AG09309 (cell line): ENCODE measurements around the gene FCMR.

Experiments
- DNase-seq: peaks from one replicate; pipeline ENCODE4 v3.0.0-alpha.2; 2010; ENCODE audit warnings: low read depth
- H3K4me3 ChIP-seq: 2 replicates; pipeline ENCODE4 v1.5.1; 2011; ENCODE audit warnings: mild to moderate bottlenecking, low read depth, low read length, moderate library complexity; ENCODE audit not compliant: control insufficient read depth
- TF ChIP-seq, protein P1 (sequence below): IDR thresholded peaks from 2 replicates; pipeline ENCODE4 v1.5.1; 2011; ENCODE audit warnings: mild to moderate bottlenecking, low read depth, low read length, inconsistent platforms; ENCODE audit not compliant: insufficient read depth, control insufficient read depth; ENCODE audit errors: missing control alignments

The FCMR gene

GRCh38 chr1:206935491-206936067 lies 13.8 kb upstream of the FCMR start:
- no peak for DNase-seq
- TF ChIP-seq, protein P1, sequence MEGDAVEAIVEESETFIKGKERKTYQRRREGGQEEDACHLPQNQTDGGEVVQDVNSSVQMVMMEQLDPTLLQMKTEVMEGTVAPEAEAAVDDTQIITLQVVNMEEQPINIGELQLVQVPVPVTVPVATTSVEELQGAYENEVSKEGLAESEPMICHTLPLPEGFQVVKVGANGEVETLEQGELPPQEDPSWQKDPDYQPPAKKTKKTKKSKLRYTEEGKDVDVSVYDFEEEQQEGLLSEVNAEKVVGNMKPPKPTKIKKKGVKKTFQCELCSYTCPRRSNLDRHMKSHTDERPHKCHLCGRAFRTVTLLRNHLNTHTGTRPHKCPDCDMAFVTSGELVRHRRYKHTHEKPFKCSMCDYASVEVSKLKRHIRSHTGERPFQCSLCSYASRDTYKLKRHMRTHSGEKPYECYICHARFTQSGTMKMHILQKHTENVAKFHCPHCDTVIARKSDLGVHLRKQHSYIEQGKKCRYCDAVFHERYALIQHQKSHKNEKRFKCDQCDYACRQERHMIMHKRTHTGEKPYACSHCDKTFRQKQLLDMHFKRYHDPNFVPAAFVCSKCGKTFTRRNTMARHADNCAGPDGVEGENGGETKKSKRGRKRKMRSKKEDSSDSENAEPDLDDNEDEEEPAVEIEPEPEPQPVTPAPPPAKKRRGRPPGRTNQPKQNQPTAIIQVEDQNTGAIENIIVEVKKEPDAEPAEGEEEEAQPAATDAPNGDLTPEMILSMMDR, result peak; percentile 36
- H3K4me3 ChIP-seq, result no peak overlapping the region

DNA sequence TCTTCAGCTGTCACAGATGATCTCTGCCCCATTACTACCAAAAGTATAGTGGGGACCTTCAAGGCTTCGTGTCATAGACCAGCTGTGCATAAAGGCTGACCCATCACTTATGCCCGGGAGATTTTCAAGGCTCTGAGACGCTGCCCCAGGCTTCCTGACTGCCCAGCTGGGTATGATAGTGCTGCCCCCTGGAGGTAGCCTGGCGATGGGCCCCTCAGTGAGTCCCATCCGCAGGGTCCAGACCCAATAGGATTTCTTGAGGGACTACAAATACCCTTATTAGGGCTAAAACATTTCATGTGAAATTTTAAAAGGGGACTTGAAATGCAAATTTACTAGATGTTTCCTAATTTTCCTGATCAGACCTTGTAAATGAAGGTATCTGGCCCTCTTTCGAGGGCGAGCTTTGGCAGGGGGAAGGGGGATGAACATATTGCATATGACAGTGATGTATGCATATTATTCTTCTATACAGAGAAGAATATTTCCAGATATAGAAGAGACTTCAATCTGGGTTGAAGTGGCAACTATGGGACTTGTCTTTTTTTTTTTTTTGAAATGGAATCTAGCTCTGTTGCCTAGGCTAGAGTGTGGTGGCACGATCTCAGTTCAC lies 11.7 kb upstream of the FCMR start:
- H3K4me3 ChIP-seq, result no peak overlapping the region
- no peak for DNase-seq
- TF ChIP-seq, protein P1, result peak; percentile 54

- TF ChIP-seq, protein P1, result no peak
- no peak for DNase-seq
- H3K4me3 ChIP-seq, result no peak overlapping the region
Measured at GRCh38 chr1:206932177-206932576, 10.4 kb upstream of the FCMR start.

DNA sequence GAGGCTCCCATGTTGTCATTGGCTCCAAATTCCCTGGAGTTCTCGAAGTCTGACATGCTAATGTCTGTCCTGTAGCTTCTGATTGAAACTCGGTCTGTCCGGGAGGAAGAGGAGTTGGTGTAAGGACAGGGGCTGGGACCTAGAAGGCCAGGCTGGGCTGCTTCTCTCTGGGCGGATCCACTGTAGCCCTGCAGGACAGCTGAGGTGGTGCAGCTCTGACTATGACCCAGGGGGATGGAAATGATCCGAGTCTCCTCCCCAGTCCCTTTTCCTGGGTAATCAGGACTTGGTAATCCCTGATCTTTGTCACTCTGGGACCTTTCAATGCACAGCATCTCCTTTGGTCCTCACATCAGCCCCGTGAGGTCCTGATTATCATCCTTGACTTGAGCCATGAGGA lies 10.0 kb upstream of the FCMR start:
- TF ChIP-seq, protein P1, result no peak
- H3K4me3 ChIP-seq, result no peak overlapping the region
- DNase-seq, result no peak

- DNase-seq, result no peak
- TF ChIP-seq, protein P1, result no peak
- H3K4me3 ChIP-seq, result no peak overlapping the region
Measured at GRCh38 chr1:206930210-206930798, 8.6 kb upstream of the FCMR start.

- H3K4me3 ChIP-seq, result no peak overlapping the region
- TF ChIP-seq, protein P1, result no peak
- no peak for DNase-seq
Measured at GRCh38 chr1:206929524-206929923, 7.8 kb upstream of the FCMR start.

DNA sequence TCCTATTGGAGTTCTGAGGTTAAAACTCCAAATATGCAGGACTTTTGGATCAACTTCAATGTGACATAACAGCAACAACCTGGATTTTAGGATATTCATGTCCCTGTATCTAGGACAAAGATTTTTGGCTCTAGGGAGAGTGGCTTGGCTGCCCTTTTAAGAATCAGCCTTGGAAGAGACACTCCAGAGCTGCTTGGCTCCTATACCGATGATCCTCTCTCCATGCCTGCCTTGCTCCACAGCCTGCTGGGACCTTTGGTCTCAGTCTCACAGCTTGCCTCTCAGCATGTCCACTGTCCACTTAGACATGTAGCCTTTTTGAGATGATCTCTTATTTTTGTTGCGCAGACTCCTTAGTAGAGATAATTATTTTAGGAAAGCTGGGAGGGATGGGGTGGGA lies 4.5 kb upstream of the FCMR start:
- no peak overlapping the region for H3K4me3 ChIP-seq
- TF ChIP-seq, protein P1, result no peak
- DNase-seq, result no peak
